Measurements from ENCODE around the gene PRDM4. TPM values are rescaled to one million over a fixed set of nuclear protein-coding genes. Genes with fewer than 3 reads are reported as not detected.
A peak's percentile ranks its signal among the peaks of the same experiment; 100 is the strongest.

PRDM4 gene, protein sequence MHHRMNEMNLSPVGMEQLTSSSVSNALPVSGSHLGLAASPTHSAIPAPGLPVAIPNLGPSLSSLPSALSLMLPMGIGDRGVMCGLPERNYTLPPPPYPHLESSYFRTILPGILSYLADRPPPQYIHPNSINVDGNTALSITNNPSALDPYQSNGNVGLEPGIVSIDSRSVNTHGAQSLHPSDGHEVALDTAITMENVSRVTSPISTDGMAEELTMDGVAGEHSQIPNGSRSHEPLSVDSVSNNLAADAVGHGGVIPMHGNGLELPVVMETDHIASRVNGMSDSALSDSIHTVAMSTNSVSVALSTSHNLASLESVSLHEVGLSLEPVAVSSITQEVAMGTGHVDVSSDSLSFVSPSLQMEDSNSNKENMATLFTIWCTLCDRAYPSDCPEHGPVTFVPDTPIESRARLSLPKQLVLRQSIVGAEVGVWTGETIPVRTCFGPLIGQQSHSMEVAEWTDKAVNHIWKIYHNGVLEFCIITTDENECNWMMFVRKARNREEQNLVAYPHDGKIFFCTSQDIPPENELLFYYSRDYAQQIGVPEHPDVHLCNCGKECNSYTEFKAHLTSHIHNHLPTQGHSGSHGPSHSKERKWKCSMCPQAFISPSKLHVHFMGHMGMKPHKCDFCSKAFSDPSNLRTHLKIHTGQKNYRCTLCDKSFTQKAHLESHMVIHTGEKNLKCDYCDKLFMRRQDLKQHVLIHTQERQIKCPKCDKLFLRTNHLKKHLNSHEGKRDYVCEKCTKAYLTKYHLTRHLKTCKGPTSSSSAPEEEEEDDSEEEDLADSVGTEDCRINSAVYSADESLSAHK
- total RNA-seq (10 to 100 TPM; 30.2 to 42.4 (median 40.0) TPM), total RNA-seq (52.5 to 79.0 (median 64.0) reads per million in 29 experiments)
- total RNA-seq (2013): 35.0 TPM

DNA sequence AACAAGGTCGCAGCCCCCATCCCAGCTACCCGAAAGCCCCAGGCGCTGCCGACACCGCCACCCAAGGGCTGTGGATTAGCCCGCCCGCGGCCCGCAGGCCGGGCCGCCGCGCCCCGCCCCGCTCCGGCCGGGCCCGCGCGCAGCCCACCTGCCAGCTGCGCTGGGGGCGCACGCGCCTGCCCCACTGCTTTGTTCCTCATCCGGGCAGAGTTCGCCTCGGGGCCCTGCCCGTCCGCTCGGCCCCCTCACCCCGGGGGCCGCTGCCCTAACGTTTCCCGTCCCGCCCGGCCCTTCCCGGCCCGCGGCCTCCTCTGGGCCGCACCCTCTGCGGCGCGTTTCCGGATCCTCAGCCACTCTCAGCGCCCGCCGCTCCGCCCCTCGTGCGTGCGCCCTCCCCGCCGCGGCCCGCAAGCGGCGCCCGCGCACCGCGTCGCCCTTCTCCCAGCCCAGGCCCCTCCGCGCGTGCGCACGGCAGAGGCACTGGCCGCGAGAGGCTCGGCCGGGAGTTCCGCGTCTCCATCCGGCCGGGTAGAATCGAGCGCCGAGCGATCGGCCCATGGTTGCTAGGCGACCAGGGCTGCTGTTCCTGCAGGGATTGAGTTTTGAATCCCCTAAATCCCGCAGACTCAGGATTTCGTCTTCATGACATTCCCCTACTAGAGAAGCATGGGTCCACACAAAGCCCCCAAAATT, at the start of gene PRDM4:
TSS of gene PRDM4 (minus strand) at position 329 of the 693 bp plus-strand sequence. CDS start 622 bp downstream, outside the sequence.
- Mint-ChIP-seq H3K4me3 (peak within 1 kb of the TSS; percentile 83 to 90 (median 88)), H3K27ac (peak within 1 kb of the TSS; percentile 84 to 86), H3K9me3 (no peaks in the 10 kb centered on the region), H3K36me3 (peaks cover 8% of the 10 kb centered on the region), H3K27me3 (no peaks in the 10 kb centered on the region), H3K4me1 (peaks cover 32 to 37% (median 36%) of the 10 kb centered on the region in 3 donors)
- ATAC-seq (replicated peaks in 1 of 4): peak; percentile 95 to 98 (median 98)
- Histone ChIP-seq H3K4me1 (ENCODE audit: control insufficient read depth in 1 of 2, extremely low read depth in 1 of 2, insufficient read depth in 2 of 2, low read length in 2 of 2) (peaks cover 17 to 23% of the 10 kb centered on the region in 2 experiments), H3K36me3 (ENCODE audit: control insufficient read depth in 2 of 2, extremely low read depth in 1 of 2, insufficient read depth in 1 of 2, low read length in 1 of 2) (peaks cover 0 to 12% of the 10 kb centered on the region in 2 donors), H3K4me3 (ENCODE audit: control insufficient read depth in 1 of 2, extremely low read depth in 1 of 2, low read length in 1 of 2) (peak within 1 kb of the TSS; percentile 83 to 88), H3K9me3 (no peaks in the 10 kb centered on the region), H3K27ac (ENCODE audit: low read length) (peak within 1 kb of the TSS; percentile 85), H3K27me3 (replicated peaks in 1 of 2; ENCODE audit: control insufficient read depth in 2 of 2, extremely low read depth in 1 of 2, insufficient read depth in 2 of 2, low read length in 1 of 2) (no peaks in the 10 kb centered on the region)
- ChIA-PET POLR2A (no interaction called here), CTCF (no interaction called here)
- WGBS (ENCODE audit: insufficient coverage): under 1% methylated on average over 76 of the region's 83 CpGs
- peak; percentile 79 to 96 (median 87) for DNase-seq

DNA sequence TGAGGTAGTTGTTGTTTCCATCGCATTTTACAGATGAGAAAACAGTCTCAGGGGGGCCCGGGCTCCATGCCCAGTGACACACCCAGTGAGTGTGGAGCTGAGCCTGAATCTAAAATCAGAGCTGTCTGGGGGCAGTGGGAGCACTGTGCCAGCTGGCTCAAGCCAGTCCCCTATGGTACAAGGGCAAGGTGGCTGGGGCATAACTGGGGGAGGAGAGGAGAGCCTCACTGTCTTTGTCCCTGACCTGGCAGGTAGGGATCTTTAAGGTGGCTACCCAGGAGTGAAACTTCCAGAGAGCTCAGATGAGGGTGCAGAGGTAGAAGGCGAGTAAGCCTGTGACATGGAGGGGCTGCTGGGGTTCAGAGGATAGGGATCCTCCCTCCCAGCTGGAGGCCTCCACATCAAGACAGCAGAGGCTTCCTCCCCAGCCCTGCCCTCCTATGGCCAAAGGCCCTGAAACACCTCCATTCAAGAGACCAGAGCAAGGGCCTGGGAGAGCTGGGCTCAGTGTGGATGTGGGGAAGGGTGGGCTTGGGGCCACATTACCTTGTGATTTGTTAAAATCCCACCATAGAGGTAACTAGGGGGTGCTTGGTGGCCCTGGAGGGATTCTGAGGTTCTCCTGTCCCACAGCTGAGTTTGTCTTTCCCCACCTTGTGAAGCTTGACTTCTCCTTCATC, 46.7 kb upstream of the PRDM4 start:
- 52% methylated on average over 2 of the region's 3 CpGs for WGBS (ENCODE audit: insufficient coverage)
- Histone ChIP-seq H3K36me3 (ENCODE audit: control insufficient read depth in 2 of 2, extremely low read depth in 1 of 2, insufficient read depth in 1 of 2, low read length in 1 of 2) (no peaks in the 10 kb centered on the region), H3K4me3 (ENCODE audit: control insufficient read depth in 1 of 2, extremely low read depth in 1 of 2, low read length in 1 of 2) (no peak overlapping the region), H3K27me3 (replicated peaks in 1 of 2; ENCODE audit: control insufficient read depth in 2 of 2, extremely low read depth in 1 of 2, insufficient read depth in 2 of 2, low read length in 1 of 2) (peaks cover 2 to 15% of the 10 kb centered on the region in 2 experiments), H3K27ac (ENCODE audit: low read length) (no peak overlapping the region), H3K4me1 (ENCODE audit: control insufficient read depth in 1 of 2, extremely low read depth in 1 of 2, insufficient read depth in 2 of 2, low read length in 2 of 2) (no peaks in the 10 kb centered on the region), H3K9me3 (no peaks in the 10 kb centered on the region)
- Mint-ChIP-seq H3K4me1 (no peaks in the 10 kb centered on the region), H3K27ac (no peak overlapping the region), H3K36me3 (no peaks in the 10 kb centered on the region), H3K4me3 (no peak overlapping the region), H3K9me3 (no peaks in the 10 kb centered on the region), H3K27me3 (peaks cover 11 to 19% of the 10 kb centered on the region in 2 donors)
- ChIA-PET POLR2A (no interaction called here), CTCF (interaction anchor here in 1 of 2 donors (0.6 kb wide), 1 partner anchor 1111 kb away, joined by 4 read pairs; no protein-coding TSS in a partner anchor)
- ATAC-seq (replicated peaks in 1 of 4) (no peak), DNase-seq (no peak)

DNA sequence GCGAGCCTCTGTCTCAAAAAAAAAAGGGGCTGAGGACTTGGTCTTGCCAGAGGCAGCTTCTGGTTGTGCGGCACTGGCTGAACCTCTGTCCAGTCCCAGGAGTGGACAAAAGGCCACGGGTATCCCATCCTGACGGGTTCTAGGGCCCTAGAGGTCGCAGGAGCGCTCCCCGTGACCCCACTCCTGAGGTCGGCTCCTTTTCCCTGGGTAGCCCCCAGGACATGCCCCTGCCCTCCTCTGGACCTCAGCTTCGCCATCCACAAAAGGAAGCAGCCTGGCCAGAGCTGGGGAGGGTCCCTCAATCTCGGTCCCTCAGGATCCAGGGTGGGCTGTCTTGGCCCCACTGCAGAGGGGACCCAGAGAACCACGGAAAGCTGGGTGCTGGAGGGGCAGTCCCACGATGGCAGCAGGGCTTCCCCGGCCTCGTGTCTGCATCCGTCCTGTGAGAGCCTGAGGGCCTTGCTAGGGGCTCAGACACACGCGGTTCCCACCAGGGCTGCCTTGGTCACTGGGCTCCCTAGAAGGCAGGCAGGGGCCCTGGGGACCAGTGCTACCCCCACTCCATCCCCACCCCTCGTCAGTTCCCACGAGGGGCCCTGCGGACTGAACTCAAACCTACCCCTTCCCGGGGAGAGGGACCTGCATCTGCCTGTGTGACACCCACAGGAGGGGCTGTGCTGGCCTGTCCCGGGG, 44.7 kb upstream of the PRDM4 start:
- Histone ChIP-seq H3K4me3 (ENCODE audit: control insufficient read depth in 1 of 2, extremely low read depth in 1 of 2, low read length in 1 of 2) (no peak overlapping the region), H3K27ac (ENCODE audit: low read length) (no peak overlapping the region), H3K36me3 (ENCODE audit: control insufficient read depth in 2 of 2, extremely low read depth in 1 of 2, insufficient read depth in 1 of 2, low read length in 1 of 2) (no peaks in the 10 kb centered on the region), H3K27me3 (replicated peaks in 1 of 2; ENCODE audit: control insufficient read depth in 2 of 2, extremely low read depth in 1 of 2, insufficient read depth in 2 of 2, low read length in 1 of 2) (peaks cover 2 to 15% of the 10 kb centered on the region in 2 experiments), H3K4me1 (ENCODE audit: control insufficient read depth in 1 of 2, extremely low read depth in 1 of 2, insufficient read depth in 2 of 2, low read length in 2 of 2) (no peaks in the 10 kb centered on the region), H3K9me3 (no peaks in the 10 kb centered on the region)
- H3K4me1 Mint-ChIP-seq: no peaks in the 10 kb centered on the region
- 82% methylated on average over 20 of the region's 22 CpGs for WGBS (ENCODE audit: insufficient coverage)
- ATAC-seq (replicated peaks in 1 of 4): no peak
- ChIA-PET POLR2A (no interaction called here), CTCF (no interaction called here)
- no peak overlapping the region for H3K27ac Mint-ChIP-seq
- no peaks in the 10 kb centered on the region for H3K9me3 Mint-ChIP-seq
- H3K36me3 Mint-ChIP-seq: no peaks in the 10 kb centered on the region
- peaks cover 9 to 18% of the 10 kb centered on the region in 2 donors for H3K27me3 Mint-ChIP-seq
- no peak for DNase-seq
- H3K4me3 Mint-ChIP-seq: no peak overlapping the region

DNA sequence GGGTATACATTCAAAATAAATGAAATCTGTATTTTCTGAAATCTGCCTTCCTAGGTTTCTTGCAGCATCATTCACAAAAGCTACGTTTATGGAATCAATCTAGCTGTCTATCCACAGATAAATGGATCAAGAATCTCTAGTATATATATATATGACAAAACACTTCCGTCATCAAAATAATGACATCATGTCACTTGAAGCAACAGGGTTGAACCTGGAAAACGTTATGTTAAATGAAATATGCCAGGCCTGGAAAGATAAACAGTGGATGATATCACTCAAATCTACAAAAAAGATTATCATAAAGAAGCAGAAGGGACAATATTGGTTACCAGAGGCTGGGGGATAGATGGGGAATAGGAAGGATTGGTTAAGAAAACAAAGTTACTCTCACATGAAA, 42.2 kb upstream of the PRDM4 start:
- Mint-ChIP-seq H3K4me3 (no peak overlapping the region), H3K36me3 (no peaks in the 10 kb centered on the region), H3K9me3 (no peaks in the 10 kb centered on the region), H3K4me1 (no peaks in the 10 kb centered on the region), H3K27me3 (peaks cover 10 to 12% of the 10 kb centered on the region in 2 donors), H3K27ac (no peak overlapping the region)
- WGBS (ENCODE audit: insufficient coverage): no CpG with 5 or more reads among the region's 3 CpGs
- POLR2A ChIA-PET: interaction anchor here in 1 of 2 donors (0.6 kb wide), 1 partner anchor 13 kb away, joined by 7 read pairs; no protein-coding TSS in a partner anchor
- Histone ChIP-seq H3K9me3 (no peaks in the 10 kb centered on the region), H3K27ac (ENCODE audit: low read length) (no peak overlapping the region), H3K36me3 (ENCODE audit: control insufficient read depth in 2 of 2, extremely low read depth in 1 of 2, insufficient read depth in 1 of 2, low read length in 1 of 2) (no peaks in the 10 kb centered on the region), H3K27me3 (replicated peaks in 1 of 2; ENCODE audit: control insufficient read depth in 2 of 2, extremely low read depth in 1 of 2, insufficient read depth in 2 of 2, low read length in 1 of 2) (peaks cover 2 to 9% of the 10 kb centered on the region in 2 experiments), H3K4me3 (ENCODE audit: control insufficient read depth in 1 of 2, extremely low read depth in 1 of 2, low read length in 1 of 2) (no peak overlapping the region), H3K4me1 (ENCODE audit: control insufficient read depth in 1 of 2, extremely low read depth in 1 of 2, insufficient read depth in 2 of 2, low read length in 2 of 2) (no peaks in the 10 kb centered on the region)
- DNase-seq (no peak), ATAC-seq (replicated peaks in 1 of 4) (no peak)
- CTCF ChIA-PET: no interaction called here

DNA sequence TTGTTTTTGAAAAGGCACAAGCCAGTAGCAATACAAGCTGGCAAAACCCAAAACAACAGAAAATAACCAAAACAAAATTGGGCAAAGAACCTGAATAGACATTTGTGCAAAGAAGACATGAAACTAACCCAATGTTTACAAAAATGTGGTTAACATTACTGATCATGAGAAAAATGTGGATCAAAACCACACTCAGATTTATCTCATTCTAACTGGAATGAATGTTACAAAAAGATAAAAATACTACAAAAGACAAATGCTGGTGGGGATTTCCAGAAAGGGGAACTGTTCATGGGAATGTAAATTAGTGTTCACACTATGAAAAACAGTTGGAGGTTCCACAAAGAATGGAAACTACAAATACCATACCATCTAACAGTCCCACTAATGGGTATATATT, 40.2 kb upstream of the PRDM4 start:
- Mint-ChIP-seq H3K27ac (no peak overlapping the region), H3K4me3 (no peak overlapping the region), H3K27me3 (peaks cover 14 to 16% of the 10 kb centered on the region in 2 donors), H3K4me1 (no peaks in the 10 kb centered on the region), H3K36me3 (no peaks in the 10 kb centered on the region), H3K9me3 (no peaks in the 10 kb centered on the region)
- Histone ChIP-seq H3K27ac (ENCODE audit: low read length) (no peak overlapping the region), H3K36me3 (ENCODE audit: control insufficient read depth in 2 of 2, extremely low read depth in 1 of 2, insufficient read depth in 1 of 2, low read length in 1 of 2) (no peaks in the 10 kb centered on the region), H3K9me3 (no peaks in the 10 kb centered on the region), H3K4me3 (ENCODE audit: control insufficient read depth in 1 of 2, extremely low read depth in 1 of 2, low read length in 1 of 2) (no peak overlapping the region), H3K4me1 (ENCODE audit: control insufficient read depth in 1 of 2, extremely low read depth in 1 of 2, insufficient read depth in 2 of 2, low read length in 2 of 2) (no peaks in the 10 kb centered on the region), H3K27me3 (replicated peaks in 1 of 2; ENCODE audit: control insufficient read depth in 2 of 2, extremely low read depth in 1 of 2, insufficient read depth in 2 of 2, low read length in 1 of 2) (peaks cover 2 to 6% of the 10 kb centered on the region in 2 experiments)
- ChIA-PET POLR2A (no interaction called here), CTCF (no interaction called here)
- DNase-seq: no peak
- no peak for ATAC-seq (replicated peaks in 1 of 4)

Measured in T-cell (primary cell).